Thyroid gland (tissue), 4 donors: ENCODE results near the gene CRIM1. TPM values are rescaled to one million over a fixed set of nuclear protein-coding genes. Genes with fewer than 3 reads are reported as not detected.

Experiments
- DNase-seq, 2 donors: peaks; one replicate each; pipeline ENCODE4 v3.0.0-alpha.2; 2019
- H3K27ac ChIP-seq, 3 donors: fragments of 200-600 bp; sonication (generic); 1 replicate in 2 of 3; 2 replicates in 1 of 3; pipeline ENCODE4 v1.5.1; 2016 to 2019; ENCODE audit warnings: mild to moderate bottlenecking in 1 of 3, moderate library complexity in 1 of 3
- H3K27me3 ChIP-seq: fragments of 200-600 bp; sonication (generic); one replicate; pipeline ENCODE4 v1.5.1; 2019
- H3K36me3 ChIP-seq, 2 donors: fragments of 200-600 bp; sonication (generic); one replicate each; pipeline ENCODE4 v1.5.1; 2016 to 2019
- H3K4me1 ChIP-seq, 2 donors: fragments of 200-600 bp; sonication (generic); one replicate each; pipeline ENCODE4 v1.5.1; 2017 to 2019
- H3K4me3 ChIP-seq, 3 donors: fragments of 200-600 bp; sonication (generic); replicated peaks in 1 of 3; 1 replicate in 2 of 3; 2 replicates in 1 of 3; pipeline ENCODE4 v1.5.1; 2016; ENCODE audit warnings: mild to moderate bottlenecking in 1 of 3
- H3K9me3 ChIP-seq: fragments of 200-600 bp; sonication (generic); one replicate; pipeline ENCODE4 v1.5.1; 2017
- POLR2A ChIP-seq, 2 donors: fragments of 450-650 bp; IDR thresholded peaks; one replicate each; pipeline ENCODE4 v1.6.1; 2017; ENCODE audit warnings: antibody characterized with exemption in 2 of 2, mild to moderate bottlenecking in 2 of 2, moderate library complexity in 1 of 2
- WGBS, 2 donors: methylation state at CpG; one replicate each; pipeline ENCODE4 v1.1.5; 2017; 5-methylcytosine and 5-hydroxymethylcytosine counted together
- intact Hi-C: fragments of 100-400 bp; cut with DNase I; formaldehyde crosslinking; loops from one replicate; pipeline ENCODE4 v1.15.1; 2023
- total RNA-seq, 4 donors: library from RNA; depleted of rRNA; stranded (reverse); fragments of >200 nt; gene quantifications; one replicate each; pipeline ENCODE4 v1.2.3, GENCODE V29; 2016
- TF ChIP-seq, protein P1 (sequence below), 6 experiments: fragments of 200-600 bp in 3 of 6; fragments of 450-650 bp in 3 of 6; sonication (generic) in 3 of 6; IDR thresholded peaks; one replicate each; pipeline ENCODE4 v1.5.1; 2016 to 2019; ENCODE audit warnings: antibody characterized with exemption in 6 of 6, mild to moderate bottlenecking in 2 of 6, inconsistent platforms in 1 of 6, moderate library complexity in 1 of 6

CRIM1 gene
- total RNA-seq, 4 donors from 2014 or later, result 49.5 to 104 (median 71.5) TPM

DNA sequence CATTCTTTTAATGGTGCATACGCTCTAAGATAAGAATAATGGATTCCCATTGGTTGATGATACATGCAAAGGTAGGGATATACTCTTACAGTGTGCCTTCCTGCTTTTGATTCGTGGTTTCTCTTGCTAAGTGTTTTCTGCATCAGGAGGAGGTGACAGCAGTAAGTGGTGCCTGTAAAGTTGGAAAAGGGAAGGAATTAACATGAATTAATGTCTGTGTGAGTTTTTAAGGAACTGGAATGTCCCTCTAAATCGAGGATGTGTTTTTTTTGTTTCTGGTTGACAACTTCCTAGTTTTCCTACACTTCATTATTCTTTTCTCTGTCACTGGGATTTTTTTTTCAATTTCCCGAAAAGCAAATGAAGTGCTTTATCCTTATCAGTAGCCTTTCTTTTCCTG, 54.4 kb downstream of the CRIM1 start:
- Histone ChIP-seq H3K9me3 (no peaks in the 10 kb centered on the region), H3K36me3 (no peaks in the 10 kb centered on the region), H3K27me3 (no peaks in the 10 kb centered on the region), H3K4me3 (no peak overlapping the region), H3K4me1 (peaks cover 67 to 85% of the 10 kb centered on the region in 2 donors), H3K27ac (peak overlapping the region; percentile 41 to 88 (median 58))
- 58 to 59% methylated on average over 4 of the region's 4 CpGs for WGBS, 2 donors
- intact Hi-C loops, result loop anchor here (10.0 kb wide), 1 partner anchor 45 kb away; no protein-coding TSS in a partner anchor
- no peak for DNase-seq
- TF ChIP-seq POLR2A (IDR thresholded peaks at IDR 0.05), result no peak
- TF ChIP-seq, protein P1, sequence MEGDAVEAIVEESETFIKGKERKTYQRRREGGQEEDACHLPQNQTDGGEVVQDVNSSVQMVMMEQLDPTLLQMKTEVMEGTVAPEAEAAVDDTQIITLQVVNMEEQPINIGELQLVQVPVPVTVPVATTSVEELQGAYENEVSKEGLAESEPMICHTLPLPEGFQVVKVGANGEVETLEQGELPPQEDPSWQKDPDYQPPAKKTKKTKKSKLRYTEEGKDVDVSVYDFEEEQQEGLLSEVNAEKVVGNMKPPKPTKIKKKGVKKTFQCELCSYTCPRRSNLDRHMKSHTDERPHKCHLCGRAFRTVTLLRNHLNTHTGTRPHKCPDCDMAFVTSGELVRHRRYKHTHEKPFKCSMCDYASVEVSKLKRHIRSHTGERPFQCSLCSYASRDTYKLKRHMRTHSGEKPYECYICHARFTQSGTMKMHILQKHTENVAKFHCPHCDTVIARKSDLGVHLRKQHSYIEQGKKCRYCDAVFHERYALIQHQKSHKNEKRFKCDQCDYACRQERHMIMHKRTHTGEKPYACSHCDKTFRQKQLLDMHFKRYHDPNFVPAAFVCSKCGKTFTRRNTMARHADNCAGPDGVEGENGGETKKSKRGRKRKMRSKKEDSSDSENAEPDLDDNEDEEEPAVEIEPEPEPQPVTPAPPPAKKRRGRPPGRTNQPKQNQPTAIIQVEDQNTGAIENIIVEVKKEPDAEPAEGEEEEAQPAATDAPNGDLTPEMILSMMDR (IDR thresholded peaks at IDR 0.05), result no peak

DNA sequence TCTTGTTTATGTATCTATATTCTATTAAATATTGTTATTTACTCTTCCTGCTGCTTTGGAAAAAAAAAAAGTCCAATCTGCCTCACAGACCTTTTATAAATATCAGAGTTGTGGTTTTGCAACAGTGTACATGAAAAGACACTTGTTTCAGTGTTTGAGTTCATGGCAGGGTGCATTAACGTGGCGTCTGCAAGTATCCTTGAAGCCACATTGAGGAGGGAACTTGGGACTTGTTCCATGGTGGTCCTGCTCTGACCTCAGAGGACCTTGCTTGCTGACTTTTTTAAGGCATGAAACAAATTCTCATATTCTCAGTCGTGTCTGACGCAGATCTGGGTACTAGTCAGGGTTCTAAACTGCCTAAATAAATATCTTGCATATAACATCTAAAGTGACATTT, 55.1 kb downstream of the CRIM1 start:
- no peak overlapping the region for H3K4me3 ChIP-seq
- H3K4me1 ChIP-seq, result peaks cover 67 to 89% of the 10 kb centered on the region in 2 donors
- no peaks in the 10 kb centered on the region for H3K9me3 ChIP-seq
- H3K27ac ChIP-seq, result peak overlapping the region; percentile 41 to 88 (median 58)
- no peaks in the 10 kb centered on the region for H3K36me3 ChIP-seq
- DNase-seq, result no peak
- 54 to 81% methylated on average over 4 of the region's 4 CpGs for WGBS, 2 donors
- TF ChIP-seq, protein P1 (IDR thresholded peaks at IDR 0.05), result no peak
- TF ChIP-seq POLR2A (IDR thresholded peaks at IDR 0.05), result no peak
- intact Hi-C loops, result loop anchor here (10.0 kb wide), 1 partner anchor 46 kb away; no protein-coding TSS in a partner anchor
- no peaks in the 10 kb centered on the region for H3K27me3 ChIP-seq

DNA sequence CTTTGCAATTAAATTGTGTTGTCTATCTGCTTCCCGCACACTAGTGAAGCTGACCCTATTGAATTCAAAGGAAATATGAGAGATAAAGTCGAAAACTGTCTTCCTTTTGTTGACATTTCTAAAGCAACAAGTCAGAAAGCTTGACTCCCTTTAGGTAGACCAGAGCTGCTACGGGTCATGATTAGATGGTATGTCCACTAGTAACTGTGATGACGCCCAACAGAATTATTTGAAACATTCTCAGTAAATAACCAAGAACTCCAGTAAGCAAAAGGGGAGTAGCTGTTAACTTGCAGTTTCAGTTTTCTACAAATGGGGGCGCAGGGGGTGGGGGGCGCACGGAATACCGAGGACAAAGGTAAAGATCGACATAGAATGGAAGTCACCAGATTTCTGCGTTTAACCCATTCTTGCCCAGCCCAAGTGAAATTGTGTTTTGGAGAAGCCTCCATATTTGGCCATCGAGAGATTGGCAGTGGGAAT, 56.4 kb downstream of the CRIM1 start:
- Histone ChIP-seq H3K36me3 (no peaks in the 10 kb centered on the region), H3K9me3 (no peaks in the 10 kb centered on the region), H3K27ac (peak overlapping the region; percentile 33 to 88 (median 78)), H3K4me3 (no peak overlapping the region), H3K27me3 (no peaks in the 10 kb centered on the region), H3K4me1 (peaks cover 64 to 83% of the 10 kb centered on the region in 2 donors)
- no peak for DNase-seq
- intact Hi-C loops, result loop anchor here (10.0 kb wide), 1 partner anchor 47 kb away; no protein-coding TSS in a partner anchor
- 47 to 49% methylated on average over 11 of the region's 11 CpGs for WGBS, 2 donors
- no peak for TF ChIP-seq POLR2A (IDR thresholded peaks at IDR 0.05)
- TF ChIP-seq, protein P1 (IDR thresholded peaks at IDR 0.05), result peak in 2 of 6 experiments; percentile 16 to 17

DNA sequence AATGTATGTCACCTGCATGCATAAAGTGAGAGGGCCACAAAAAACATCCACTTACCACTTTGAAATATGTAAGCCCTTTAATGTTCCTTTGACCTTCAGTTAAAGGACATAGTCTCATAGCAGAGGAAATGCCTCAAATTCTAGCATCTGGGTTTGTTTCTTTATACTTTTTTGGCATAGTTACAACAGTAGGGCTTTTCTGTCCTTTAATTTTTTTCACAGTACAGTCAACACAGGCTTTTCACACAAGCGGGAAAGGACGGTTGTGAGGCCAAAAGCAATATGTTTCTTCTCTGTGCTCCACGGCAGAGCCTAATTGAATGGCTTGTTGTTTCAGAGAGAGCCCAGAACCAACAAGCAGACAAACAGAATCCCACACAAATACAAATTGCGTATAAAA, 57.6 kb downstream of the CRIM1 start:
- no peak for DNase-seq
- H3K9me3 ChIP-seq, result no peaks in the 10 kb centered on the region
- no peaks in the 10 kb centered on the region for H3K27me3 ChIP-seq
- H3K4me1 ChIP-seq, result peaks cover 54 to 81% of the 10 kb centered on the region in 2 donors
- H3K4me3 ChIP-seq, result no peak overlapping the region
- peak overlapping the region in 2 of 3 donors; percentile 78 to 88 for H3K27ac ChIP-seq
- intact Hi-C loops, result loop anchor here (10.0 kb wide), 1 partner anchor 48 kb away; no protein-coding TSS in a partner anchor
- H3K36me3 ChIP-seq, result no peaks in the 10 kb centered on the region
- TF ChIP-seq POLR2A (IDR thresholded peaks at IDR 0.05), result no peak
- TF ChIP-seq, protein P1 (IDR thresholded peaks at IDR 0.05), result no peak
- WGBS, 2 donors, result 70 to 73% methylated on average over 4 of the region's 4 CpGs

DNA sequence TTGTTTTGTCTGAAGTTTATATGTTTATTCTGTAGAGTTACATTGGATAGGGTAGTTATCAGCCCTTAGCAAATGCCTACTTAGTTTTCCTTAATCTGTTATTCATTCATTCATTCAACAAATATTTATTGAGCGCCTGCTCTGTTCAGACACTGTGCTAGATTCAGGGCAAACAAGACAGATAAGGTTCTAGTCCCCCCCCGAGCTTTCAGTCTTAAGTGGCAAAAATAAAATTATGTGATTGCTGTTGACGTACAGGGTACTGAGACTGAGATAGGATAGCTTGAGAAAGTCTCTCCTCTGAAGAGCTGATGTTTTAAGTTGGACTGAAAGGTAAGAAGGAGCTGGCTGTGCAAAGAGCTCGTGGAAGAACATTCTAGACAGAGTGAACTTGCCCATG, 58.7 kb downstream of the CRIM1 start:
- Histone ChIP-seq H3K4me3 (no peak overlapping the region), H3K27me3 (no peaks in the 10 kb centered on the region), H3K36me3 (no peaks in the 10 kb centered on the region), H3K4me1 (peaks cover 50 to 78% of the 10 kb centered on the region in 2 donors), H3K9me3 (no peaks in the 10 kb centered on the region), H3K27ac (peak overlapping the region in 1 of 3 donors; percentile 88)
- 87 to 94% methylated on average over 4 of the region's 4 CpGs for WGBS, 2 donors
- DNase-seq, result no peak
- intact Hi-C loops, result loop anchor here (10.0 kb wide), 1 partner anchor 50 kb away; no protein-coding TSS in a partner anchor
- TF ChIP-seq, protein P1 (IDR thresholded peaks at IDR 0.05), result no peak
- no peak for TF ChIP-seq POLR2A (IDR thresholded peaks at IDR 0.05)
